GM19193 (cell line): ENCODE results near the gene CCDC78.

Source experiments
- POLR2A ChIP-seq: IDR thresholded peaks from 4 replicates; pipeline ENCODE4 v1.6.1; 2011; ENCODE audit not compliant: insufficient read depth, insufficient read length; ENCODE audit errors: extremely low read depth

The CCDC78 gene

GRCh38 chr16:734208-734980 is 8.2 kb upstream of the CCDC78 start:
- no peak for TF ChIP-seq POLR2A

- no peak for TF ChIP-seq POLR2A
Measured at GRCh38 chr16:733382-734207, 7.4 kb upstream of the CCDC78 start.

GRCh38 chr16:732936-733335 is 6.7 kb upstream of the CCDC78 start:
- TF ChIP-seq POLR2A: no peak

GRCh38 chr16:732332-732731 is 6.1 kb upstream of the CCDC78 start:
- no peak for TF ChIP-seq POLR2A

- no peak for TF ChIP-seq POLR2A
Measured at GRCh38 chr16:730666-731509, 4.6 kb upstream of the CCDC78 start.

GRCh38 chr16:729768-730665 is 3.8 kb upstream of the CCDC78 start:
- no peak for TF ChIP-seq POLR2A

- TF ChIP-seq POLR2A: no peak
Measured at GRCh38 chr16:728890-729744, 2.9 kb upstream of the CCDC78 start.

GRCh38 chr16:728131-728889 is 2.1 kb upstream of the CCDC78 start:
- no peak for TF ChIP-seq POLR2A

- TF ChIP-seq POLR2A: peak; percentile 24
Measured at GRCh38 chr16:727291-727977, 1.2 kb upstream of the CCDC78 start.

- TF ChIP-seq POLR2A: no peak
Measured at GRCh38 chr16:726188-726437, 130 bp downstream of the CCDC78 start.

GRCh38 chr16:725463-726187 is 618 bp downstream of the CCDC78 start:
- TF ChIP-seq POLR2A: no peak

GRCh38 chr16:725041-725376 is 1.2 kb downstream of the CCDC78 start:
- TF ChIP-seq POLR2A: no peak
